Duodenal mucosa (tissue), 2 donors: ENCODE measurements around the gene DBH.

Experiments
- H3K27ac ChIP-seq: one replicate; pipeline ENCODE4 v1.7.0; 2013; ENCODE audit warnings: low read depth, low read length
- H3K27me3 ChIP-seq, 2 donors: one replicate each; pipeline ENCODE4 v1.7.0; 2013; ENCODE audit warnings: low read length in 2 of 2, control low read depth in 1 of 2; ENCODE audit not compliant: insufficient read depth in 2 of 2, control insufficient read depth in 1 of 2
- H3K36me3 ChIP-seq, 2 donors: one replicate each; pipeline ENCODE4 v1.7.0; 2013; ENCODE audit warnings: low read length in 2 of 2, control low read depth in 1 of 2; ENCODE audit not compliant: insufficient read depth in 2 of 2, control insufficient read depth in 1 of 2
- H3K4me1 ChIP-seq, 2 donors: one replicate each; pipeline ENCODE4 v1.7.0; 2013; ENCODE audit warnings: low read length in 2 of 2, control low read depth in 1 of 2; ENCODE audit not compliant: insufficient read depth in 2 of 2, control insufficient read depth in 1 of 2
- H3K4me3 ChIP-seq, 2 donors: one replicate each; pipeline ENCODE4 v1.7.0; 2013; ENCODE audit warnings: low read length in 2 of 2, low read depth in 1 of 2
- H3K9ac ChIP-seq, 2 donors: one replicate each; pipeline ENCODE4 v1.7.0; 2013; ENCODE audit warnings: low read length in 2 of 2, low read depth in 1 of 2
- H3K9me3 ChIP-seq, 2 donors: one replicate each; pipeline ENCODE4 v1.7.0; 2013; ENCODE audit warnings: low read length in 2 of 2, control low read depth in 1 of 2; ENCODE audit not compliant: control insufficient read depth in 1 of 2

The DBH gene

GRCh38 chr9:133687856-133688761, 51.9 kb downstream of the DBH start:
- Histone ChIP-seq H3K9ac (no peak overlapping the region), H3K27ac (no peak overlapping the region), H3K36me3 (no peaks in the 10 kb centered on the region), H3K9me3 (no peaks in the 10 kb centered on the region), H3K4me3 (no peak overlapping the region), H3K27me3 (no peaks in the 10 kb centered on the region), H3K4me1 (peaks cover 7 to 9% of the 10 kb centered on the region in 2 donors)

GRCh38 chr9:133689151-133689763, 53.1 kb downstream of the DBH start:
- no peaks in the 10 kb centered on the region for H3K27me3 ChIP-seq
- H3K4me1 ChIP-seq, result peaks cover 3 to 5% of the 10 kb centered on the region in 2 donors
- no peak overlapping the region for H3K4me3 ChIP-seq
- H3K9me3 ChIP-seq, result no peaks in the 10 kb centered on the region
- no peak overlapping the region for H3K27ac ChIP-seq
- no peak overlapping the region for H3K9ac ChIP-seq
- no peaks in the 10 kb centered on the region for H3K36me3 ChIP-seq

DNA sequence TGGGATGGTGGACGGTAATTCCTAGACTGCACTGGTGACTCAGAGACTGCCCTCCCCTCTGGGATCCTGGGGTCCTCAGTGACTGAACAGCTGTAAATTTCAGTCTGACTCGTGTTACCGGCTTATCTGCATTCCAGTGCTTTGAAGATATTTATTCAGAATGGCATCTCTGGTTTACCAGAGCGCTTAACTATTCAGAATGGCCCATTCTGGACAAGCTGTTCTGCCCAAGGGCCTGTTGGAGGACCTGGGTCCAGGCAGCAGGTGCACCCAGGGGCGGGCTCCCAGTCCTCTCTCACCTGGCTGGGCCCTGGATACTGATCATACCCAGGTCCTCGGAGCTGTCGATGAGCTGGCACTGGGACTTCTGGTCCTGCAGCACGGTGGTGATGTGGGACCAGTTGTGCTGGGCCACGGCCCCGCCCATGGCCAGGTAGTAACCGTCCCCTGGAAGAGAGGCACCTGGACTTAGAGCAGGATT, 54.0 kb downstream of the DBH start:
- Histone ChIP-seq H3K4me1 (no peaks in the 10 kb centered on the region), H3K36me3 (no peaks in the 10 kb centered on the region), H3K4me3 (no peak overlapping the region), H3K9ac (no peak overlapping the region), H3K9me3 (no peaks in the 10 kb centered on the region), H3K27me3 (no peaks in the 10 kb centered on the region), H3K27ac (no peak overlapping the region)

- Histone ChIP-seq H3K27me3 (no peaks in the 10 kb centered on the region), H3K9ac (no peak overlapping the region), H3K27ac (no peak overlapping the region), H3K36me3 (no peaks in the 10 kb centered on the region), H3K4me3 (no peak overlapping the region), H3K4me1 (no peaks in the 10 kb centered on the region), H3K9me3 (no peaks in the 10 kb centered on the region)
Measured at GRCh38 chr9:133691191-133691590, 55.0 kb downstream of the DBH start.

GRCh38 chr9:133691626-133692363, 55.6 kb downstream of the DBH start:
- Histone ChIP-seq H3K9me3 (no peaks in the 10 kb centered on the region), H3K4me1 (no peaks in the 10 kb centered on the region), H3K36me3 (no peaks in the 10 kb centered on the region), H3K27ac (no peak overlapping the region), H3K27me3 (no peaks in the 10 kb centered on the region), H3K4me3 (no peak overlapping the region), H3K9ac (no peak overlapping the region)

DNA sequence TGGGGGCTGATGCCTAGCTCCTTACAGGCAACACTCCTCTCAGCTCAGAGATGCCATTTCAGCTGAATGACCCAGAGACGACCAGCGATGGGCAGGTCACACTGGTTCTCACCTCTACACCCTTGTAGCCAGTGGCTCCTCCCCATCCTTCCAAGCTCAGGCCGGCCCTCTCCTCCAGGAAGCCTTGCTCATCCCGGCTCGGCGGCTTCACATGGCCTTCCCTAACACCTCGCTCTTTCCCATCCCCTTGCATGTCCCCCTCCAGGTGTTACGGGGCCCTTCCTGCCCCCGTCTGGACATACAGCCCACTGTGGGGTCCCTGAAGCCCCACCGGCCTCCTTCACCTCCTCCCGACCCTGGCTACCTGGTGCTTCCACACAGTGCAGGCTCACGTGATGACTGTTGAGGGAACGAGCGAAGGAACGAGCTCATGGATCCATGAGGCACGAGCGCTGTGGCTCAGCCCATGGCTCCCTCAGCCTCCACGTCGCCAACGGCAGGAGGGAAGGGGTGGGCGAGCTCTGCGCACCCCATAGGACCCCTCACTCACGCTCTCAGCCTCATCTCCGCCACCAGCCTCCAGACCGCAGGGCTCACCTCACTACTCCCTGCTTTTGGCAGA, 56.3 kb downstream of the DBH start:
- Histone ChIP-seq H3K4me1 (no peaks in the 10 kb centered on the region), H3K9me3 (no peaks in the 10 kb centered on the region), H3K27me3 (no peaks in the 10 kb centered on the region)

GRCh38 chr9:133693116-133693515, 57.0 kb downstream of the DBH start:
- no peaks in the 10 kb centered on the region for H3K4me1 ChIP-seq
- H3K9ac ChIP-seq, result no peak overlapping the region
- no peaks in the 10 kb centered on the region for H3K27me3 ChIP-seq
- H3K4me3 ChIP-seq, result no peak overlapping the region
- no peak overlapping the region for H3K27ac ChIP-seq
- no peaks in the 10 kb centered on the region for H3K36me3 ChIP-seq
- no peaks in the 10 kb centered on the region for H3K9me3 ChIP-seq

More for the DNA sequence above, 56.3 kb downstream of the DBH start:
- Histone ChIP-seq H3K27ac (no peak overlapping the region), H3K4me3 (no peak overlapping the region), H3K9ac (no peak overlapping the region), H3K36me3 (no peaks in the 10 kb centered on the region)

DNA sequence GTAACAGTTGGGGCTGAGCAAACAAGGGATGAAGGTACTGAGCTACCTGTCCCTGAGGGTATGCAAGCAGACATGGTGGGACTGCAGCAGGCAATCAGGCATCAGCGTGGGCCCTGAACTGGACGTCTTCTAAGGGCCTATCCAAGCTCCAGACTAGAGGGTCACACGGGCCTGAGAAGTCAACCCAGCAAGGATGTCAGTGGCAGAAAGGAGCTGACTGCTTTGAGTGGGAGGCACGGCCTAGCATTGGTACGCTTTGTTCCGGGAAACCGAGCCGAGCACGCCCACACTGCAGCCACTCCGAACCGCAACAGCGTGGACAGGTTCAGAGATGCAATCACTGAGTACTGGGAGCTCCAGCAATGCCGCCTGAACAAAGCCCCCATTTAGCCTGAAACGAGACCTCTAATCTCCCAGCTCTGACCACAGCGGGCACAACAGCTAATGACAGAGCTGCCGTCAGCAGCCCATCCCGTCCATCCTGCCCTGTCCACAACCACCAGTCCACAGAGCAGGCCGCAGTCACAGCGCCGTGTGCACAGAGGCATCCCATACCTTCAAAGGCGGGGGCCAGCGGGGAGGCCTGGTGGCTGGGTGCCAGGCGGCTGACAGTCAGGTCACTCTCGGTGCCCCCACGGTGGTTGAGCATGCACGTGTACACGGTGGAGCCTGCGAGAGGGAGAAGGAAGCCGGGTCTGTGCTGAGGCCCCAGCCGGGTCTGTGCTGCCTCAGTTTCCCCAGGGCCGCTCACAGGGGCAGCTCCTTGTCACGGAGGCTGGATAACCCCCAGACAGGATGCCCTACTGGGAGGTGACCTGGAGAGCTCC, 57.8 kb downstream of the DBH start:
- Histone ChIP-seq H3K9ac (no peak overlapping the region), H3K9me3 (no peaks in the 10 kb centered on the region), H3K4me1 (no peaks in the 10 kb centered on the region), H3K36me3 (no peaks in the 10 kb centered on the region), H3K27me3 (no peaks in the 10 kb centered on the region), H3K27ac (no peak overlapping the region), H3K4me3 (no peak overlapping the region)

DNA sequence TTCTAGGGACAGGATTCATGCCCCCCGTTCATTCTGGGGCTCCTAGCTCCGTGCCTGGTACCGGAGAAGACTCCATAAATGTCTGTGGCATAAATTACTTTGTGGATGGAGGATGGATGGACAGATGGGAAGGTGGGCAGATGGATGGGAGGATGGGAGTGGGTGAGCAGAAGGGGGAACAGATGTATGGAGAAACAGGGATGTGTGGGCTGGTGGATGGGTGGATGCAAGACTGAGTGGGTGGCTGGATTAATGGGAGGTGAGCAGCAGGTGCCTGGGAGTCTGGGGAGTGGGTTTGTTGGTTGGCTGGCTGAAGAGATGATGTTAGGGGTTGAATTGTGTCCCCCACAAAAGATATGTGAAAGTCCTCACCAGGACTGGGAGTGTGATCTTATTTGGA, 58.5 kb downstream of the DBH start:
- Histone ChIP-seq H3K9me3 (no peaks in the 10 kb centered on the region), H3K4me3 (no peak overlapping the region), H3K4me1 (no peaks in the 10 kb centered on the region), H3K9ac (no peak overlapping the region), H3K27me3 (no peaks in the 10 kb centered on the region), H3K27ac (no peak overlapping the region), H3K36me3 (no peaks in the 10 kb centered on the region)
